ENCODE results near the gene ACTG1. TPM values are rescaled to one million over a fixed set of nuclear protein-coding genes. Genes with fewer than 3 reads are reported as not detected.
A peak's percentile ranks its signal among the peaks of the same experiment; 100 is the strongest.

The ACTG1 gene
- total RNA-seq, 4 donors from 2014 or later: 322 to 934 (median 415) TPM

GRCh38 chr17:81471818-81472456 is 40.7 kb downstream of the ACTG1 start:
- no peaks in the 10 kb centered on the region for H3K27me3 ChIP-seq
- H3K9me3 ChIP-seq: no peaks in the 10 kb centered on the region
- H3K4me3 ChIP-seq: peak overlapping the region in 3 of 4 donors; percentile 10 to 34 (median 34)
- in situ Hi-C loops (cut with MboI; ENCODE audit: low sequenced_read_pairs in 4 of 4): no loop called here
- intact Hi-C loops (cut with DNase I; ENCODE audit: low total_unique reads): no loop called here
- ATAC-seq (peak; percentile 69 to 81), DNase-seq (peak; percentile 64 to 80)
- no peaks in the 10 kb centered on the region for H3K36me3 ChIP-seq
- TF ChIP-seq POLR2A (IDR thresholded peaks at IDR 0.05): no peak
- TF ChIP-seq CTCF (IDR thresholded peaks at IDR 0.05 in 4 of 5, conservative IDR thresholded peaks at IDR 0.05 in 1 of 5): peak in 3 of 5 experiments; percentile 6 to 23 (median 13)
- peaks cover 0 to 15% of the 10 kb centered on the region in 2 donors for H3K4me1 ChIP-seq
- H3K27ac ChIP-seq: no peak overlapping the region

DNA sequence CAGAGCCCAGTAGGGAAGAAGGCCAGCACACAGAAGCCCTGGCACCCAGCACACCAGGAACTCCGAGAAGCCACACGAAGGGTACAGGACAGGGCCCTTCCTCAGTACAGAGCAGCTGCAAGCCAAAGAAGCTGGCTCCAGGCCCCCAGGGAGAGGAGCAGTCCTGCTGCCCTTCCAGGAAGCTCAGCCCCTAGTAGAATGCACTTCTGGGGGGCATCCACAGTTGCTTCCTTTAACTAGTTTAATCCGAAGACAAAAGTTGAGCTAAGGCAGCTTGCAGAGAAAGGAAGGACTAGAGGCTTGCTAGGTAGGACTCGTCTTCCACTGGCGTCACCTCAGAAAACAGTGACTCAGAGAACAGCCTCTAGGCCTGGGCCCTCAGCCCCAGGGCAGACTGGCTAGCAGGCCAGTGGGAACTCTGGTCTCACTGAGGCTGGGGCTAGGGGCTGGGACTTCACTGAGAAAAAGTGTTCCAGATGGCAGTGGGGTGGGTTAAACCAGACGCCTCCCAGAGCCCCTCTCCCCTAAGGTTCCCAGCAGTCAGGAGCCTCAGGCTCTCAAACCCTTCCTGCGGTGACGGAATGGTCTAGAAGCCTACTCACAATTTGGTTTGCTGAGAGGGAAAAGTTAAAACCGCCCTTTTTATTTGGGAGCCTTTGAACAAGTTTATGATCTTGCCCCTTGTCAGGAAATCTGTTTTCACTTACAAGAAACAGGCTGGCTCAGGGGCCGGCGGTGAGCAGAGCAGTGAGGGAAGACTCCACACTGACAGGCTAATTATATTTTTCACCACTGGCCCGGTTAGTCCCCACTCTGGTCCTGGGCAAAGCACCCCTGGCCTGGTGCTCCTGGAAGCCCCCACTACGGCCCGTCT is 41.4 kb downstream of the ACTG1 start:
- intact Hi-C loops (cut with DNase I; ENCODE audit: low total_unique reads): no loop called here
- Histone ChIP-seq H3K36me3 (no peaks in the 10 kb centered on the region), H3K4me3 (peak overlapping the region in 1 of 4 donors; percentile 34), H3K9me3 (no peaks in the 10 kb centered on the region), H3K27me3 (no peaks in the 10 kb centered on the region), H3K4me1 (peaks cover 0 to 15% of the 10 kb centered on the region in 2 donors), H3K27ac (peak overlapping the region in 2 of 4 donors; percentile 18 to 62)
- in situ Hi-C loops (cut with MboI; ENCODE audit: low sequenced_read_pairs in 4 of 4): no loop called here
- peak in 1 of 2 donors; percentile 39 for ATAC-seq
- no peak for DNase-seq
- TF ChIP-seq POLR2A (IDR thresholded peaks at IDR 0.05) (no peak), CTCF (IDR thresholded peaks at IDR 0.05 in 4 of 5, conservative IDR thresholded peaks at IDR 0.05 in 1 of 5) (no peak)

DNA sequence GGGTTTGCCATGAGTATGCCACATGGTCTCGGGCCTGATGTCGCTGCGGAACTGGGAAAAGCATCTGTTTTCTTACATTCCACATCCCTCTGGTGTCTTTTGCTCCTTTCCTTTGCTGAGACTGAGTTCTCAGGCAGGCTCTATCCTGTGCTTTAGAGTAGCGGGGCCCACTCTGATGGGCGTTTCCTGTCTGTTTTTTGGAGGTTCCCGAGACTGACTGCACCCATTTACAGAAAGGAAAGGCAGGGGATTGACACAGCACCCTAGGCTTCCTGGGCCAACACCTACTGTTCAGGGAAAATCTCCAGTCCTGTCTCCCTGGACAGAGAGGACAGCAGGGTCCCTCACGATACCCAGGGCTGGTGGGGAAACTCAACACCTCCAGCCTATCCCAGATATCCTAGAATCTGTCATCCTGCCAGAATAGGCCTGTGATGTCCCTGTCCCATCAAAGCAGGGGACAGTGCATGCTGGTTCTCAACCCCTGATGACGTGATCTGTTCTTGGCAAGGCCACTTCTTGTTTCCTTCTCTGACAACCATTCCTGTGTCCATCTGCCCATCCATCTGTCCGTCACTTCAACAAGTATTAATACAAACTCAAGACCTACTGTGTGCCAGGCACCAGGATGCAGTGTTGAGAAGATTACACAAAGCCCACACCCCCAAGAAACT is 42.2 kb downstream of the ACTG1 start:
- TF ChIP-seq CTCF (IDR thresholded peaks at IDR 0.05 in 4 of 5, conservative IDR thresholded peaks at IDR 0.05 in 1 of 5) (no peak), POLR2A (IDR thresholded peaks at IDR 0.05) (no peak)
- in situ Hi-C loops (cut with MboI; ENCODE audit: low sequenced_read_pairs in 4 of 4): no loop called here
- H3K4me3 ChIP-seq: no peak overlapping the region
- H3K27me3 ChIP-seq: no peaks in the 10 kb centered on the region
- H3K9me3 ChIP-seq: no peaks in the 10 kb centered on the region
- intact Hi-C loops (cut with DNase I; ENCODE audit: low total_unique reads): no loop called here
- ATAC-seq (peak in 1 of 2 donors; percentile 50), DNase-seq (no peak)
- peaks cover 0 to 15% of the 10 kb centered on the region in 2 donors for H3K4me1 ChIP-seq
- H3K27ac ChIP-seq: peak overlapping the region in 1 of 4 donors; percentile 62
- no peaks in the 10 kb centered on the region for H3K36me3 ChIP-seq

GRCh38 chr17:81469266-81469665 is 43.3 kb downstream of the ACTG1 start:
- peaks cover 0 to 15% of the 10 kb centered on the region in 2 donors for H3K4me1 ChIP-seq
- no peaks in the 10 kb centered on the region for H3K9me3 ChIP-seq
- no peak for DNase-seq
- ATAC-seq: no peak
- in situ Hi-C loops (cut with MboI; ENCODE audit: low sequenced_read_pairs in 4 of 4): no loop called here
- H3K36me3 ChIP-seq: no peaks in the 10 kb centered on the region
- H3K27ac ChIP-seq: no peak overlapping the region
- H3K4me3 ChIP-seq: no peak overlapping the region
- H3K27me3 ChIP-seq: no peaks in the 10 kb centered on the region
- TF ChIP-seq CTCF (IDR thresholded peaks at IDR 0.05 in 4 of 5, conservative IDR thresholded peaks at IDR 0.05 in 1 of 5) (no peak), POLR2A (IDR thresholded peaks at IDR 0.05) (no peak)
- intact Hi-C loops (cut with DNase I; ENCODE audit: low total_unique reads): no loop called here
